PC-3 (cell line): ENCODE data around the gene GSX2.

ENCODE experiments used
- CTCF ChIP-seq: fragments of 300-600 bp; sonication (generic); conservative IDR thresholded peaks from 2 replicates; pipeline ENCODE4 v1.5.1; 2017; ENCODE audit warnings: antibody characterized with exemption, low read depth, mild to moderate bottlenecking, low read length
- EZH2 ChIP-seq: fragments of 300-600 bp; sonication (generic); IDR thresholded peaks from one replicate; pipeline ENCODE4 v1.6.1; 2017; ENCODE audit warnings: antibody characterized with exemption, mild to moderate bottlenecking, low read length; ENCODE audit not compliant: unreplicated experiment
- EZH2phosphoT487 ChIP-seq: fragments of 300-600 bp; sonication (generic); IDR thresholded peaks from 2 replicates; pipeline ENCODE4 v1.6.1; 2018; ENCODE audit warnings: mild to moderate bottlenecking, antibody characterized with exemption, low read length, borderline replicate concordance

- TF ChIP-seq CTCF (no peak), EZH2 (no peak), EZH2phosphoT487 (no peak)
Observed at GRCh38 chr4:54065282-54066087, 34.5 kb upstream of the GSX2 start.
